K562 (cell line): ENCODE results near the gene MSI1. TPM values are rescaled to one million over a fixed set of nuclear protein-coding genes. Genes with fewer than 3 reads are reported as not detected.

ENCODE experiments used
- ARNT ChIP-seq, 2 experiments: fragments of 450-650 bp; IDR thresholded peaks; 2 replicates each; pipeline ENCODE4 v1.6.1; 2016; ENCODE audit warnings: mild to moderate bottlenecking in 1 of 2
- CHD7 ChIP-seq: fragments of 200-600 bp; sonication (generic); IDR thresholded peaks from one replicate; pipeline ENCODE4 v1.6.1; 2012; ENCODE audit warnings: mild to moderate bottlenecking, low read depth, low read length, inconsistent platforms
- FOXP4 ChIP-seq: sonication (generic); formaldehyde crosslinking; IDR thresholded peaks from 2 replicates; pipeline ENCODE4 v1.8.0; 2022; ENCODE audit warnings: mild to moderate bottlenecking, missing genetic modification reagents, borderline replicate concordance
- POLR3G ChIP-seq: IDR thresholded peaks from 2 replicates; pipeline ENCODE4 v1.6.1; 2011; ENCODE audit not compliant: insufficient read length, insufficient replicate concordance; ENCODE audit errors: extremely low read depth
- RBBP5 ChIP-seq: fragments of 200-600 bp; sonication (generic); IDR thresholded peaks from 2 replicates; pipeline ENCODE4 v1.6.1; 2012; ENCODE audit warnings: borderline replicate concordance, mild to moderate bottlenecking, low read length, control low read depth, inconsistent platforms; ENCODE audit not compliant: insufficient read depth, poor library complexity, severe bottlenecking
- SOX6 ChIP-seq: fragments of 450-650 bp; IDR thresholded peaks from 2 replicates; pipeline ENCODE4 v1.6.1; 2014; ENCODE audit warnings: mild to moderate bottlenecking
- ZNF592 ChIP-seq: fragments of 450-650 bp; IDR thresholded peaks from 2 replicates; pipeline ENCODE4 v1.6.1; 2017; ENCODE audit warnings: antibody characterized with exemption, mild to moderate bottlenecking
- polyA plus RNA-seq, 8 experiments: library from polyadenylated mRNA; depleted of rRNA in 4 of 8; stranded (reverse) in 5 of 8; unstranded in 3 of 8; fragments of >200 nt; fragmentation: Nextera tagmentation in 2 of 8; fragmentation: Illumina TruSeq in 1 of 8; extraction: Ambion mirVana in 2 of 8; extraction: Trizol in 1 of 8; gene quantifications; 2 replicates each; pipeline versions ENCODE4 v1.2.1 to v1.2.3, GENCODE V29; 2011 to 2014; ENCODE audit warnings: inconsistent platforms in 1 of 8, missing spikeins in 1 of 8
- total RNA-seq, 7 experiments: library from RNA; depleted of rRNA in 6 of 7; stranded (reverse); fragments of >200 nt in 6 of 7; fragmentation: Illumina TruSeq in 2 of 7; extraction: Trizol in 2 of 7; gene quantifications; 2 replicates each; pipeline versions ENCODE4 v1.2.1 to v1.2.3, GENCODE V29; 2011 to 2021; ENCODE audit warnings: low replicate concordance in 1 of 7

Gene MSI1
- total and polyA plus RNA-seq, 9 of the 15 experiments (the other 6 are each of a cell fraction or from before 2014, with no cell fraction given), result 0.16 TPM; not detected in 8

GRCh38 chr12:120317224-120318105, 51.5 kb downstream of the MSI1 start (continued):
- TF ChIP-seq ZNF592 (no peak; the same call in 1 of the 2 replicates), POLR3G (no peak), FOXP4 (CRISPR knock-in tag) (no peak), ARNT (IDR thresholded peaks at IDR 0.05) (peak; percentile 33 to 79; a peak in 1 of 4 replicates), RBBP5 (peak; percentile 54), SOX6 (no peak), CHD7 (no peak)
